ENCODE data around the gene PACS1.

The PACS1 gene

GRCh38 chr11:66131937-66132632, 62.0 kb downstream of the PACS1 start:
- Histone ChIP-seq H2AFZ (ENCODE audit: low read depth, low read length) (no peak overlapping the region), H3K79me2 (ENCODE audit: low read length) (no peaks in the 10 kb centered on the region), H3K4me3 (ENCODE audit: low read length) (no peak overlapping the region), H3K9ac (ENCODE audit: low read length) (no peak overlapping the region), H3K27me3 (ENCODE audit: low read depth, low read length) (no peaks in the 10 kb centered on the region), H3K36me3 (replicated peaks; ENCODE audit: low read depth, low read length) (no peaks in the 10 kb centered on the region), H3K4me1 (ENCODE audit: low read length) (peaks cover 40% of the 10 kb centered on the region), H4K20me1 (ENCODE audit: insufficient read depth, low read length) (no peaks in the 10 kb centered on the region), H3K4me2 (ENCODE audit: low read length) (no peak overlapping the region), H3K9me3 (ENCODE audit: insufficient read depth, low read length) (no peaks in the 10 kb centered on the region), H3K27ac (ENCODE audit: low read length) (no peak overlapping the region)
- TF ChIP-seq EZH2phosphoT487 (IDR thresholded peaks at IDR 0.05; ENCODE audit: low read depth) = no peak
- TF ChIP-seq, protein P1, sequence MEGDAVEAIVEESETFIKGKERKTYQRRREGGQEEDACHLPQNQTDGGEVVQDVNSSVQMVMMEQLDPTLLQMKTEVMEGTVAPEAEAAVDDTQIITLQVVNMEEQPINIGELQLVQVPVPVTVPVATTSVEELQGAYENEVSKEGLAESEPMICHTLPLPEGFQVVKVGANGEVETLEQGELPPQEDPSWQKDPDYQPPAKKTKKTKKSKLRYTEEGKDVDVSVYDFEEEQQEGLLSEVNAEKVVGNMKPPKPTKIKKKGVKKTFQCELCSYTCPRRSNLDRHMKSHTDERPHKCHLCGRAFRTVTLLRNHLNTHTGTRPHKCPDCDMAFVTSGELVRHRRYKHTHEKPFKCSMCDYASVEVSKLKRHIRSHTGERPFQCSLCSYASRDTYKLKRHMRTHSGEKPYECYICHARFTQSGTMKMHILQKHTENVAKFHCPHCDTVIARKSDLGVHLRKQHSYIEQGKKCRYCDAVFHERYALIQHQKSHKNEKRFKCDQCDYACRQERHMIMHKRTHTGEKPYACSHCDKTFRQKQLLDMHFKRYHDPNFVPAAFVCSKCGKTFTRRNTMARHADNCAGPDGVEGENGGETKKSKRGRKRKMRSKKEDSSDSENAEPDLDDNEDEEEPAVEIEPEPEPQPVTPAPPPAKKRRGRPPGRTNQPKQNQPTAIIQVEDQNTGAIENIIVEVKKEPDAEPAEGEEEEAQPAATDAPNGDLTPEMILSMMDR (IDR thresholded peaks at IDR 0.05; ENCODE audit: low read depth, low read length) = no peak

DNA sequence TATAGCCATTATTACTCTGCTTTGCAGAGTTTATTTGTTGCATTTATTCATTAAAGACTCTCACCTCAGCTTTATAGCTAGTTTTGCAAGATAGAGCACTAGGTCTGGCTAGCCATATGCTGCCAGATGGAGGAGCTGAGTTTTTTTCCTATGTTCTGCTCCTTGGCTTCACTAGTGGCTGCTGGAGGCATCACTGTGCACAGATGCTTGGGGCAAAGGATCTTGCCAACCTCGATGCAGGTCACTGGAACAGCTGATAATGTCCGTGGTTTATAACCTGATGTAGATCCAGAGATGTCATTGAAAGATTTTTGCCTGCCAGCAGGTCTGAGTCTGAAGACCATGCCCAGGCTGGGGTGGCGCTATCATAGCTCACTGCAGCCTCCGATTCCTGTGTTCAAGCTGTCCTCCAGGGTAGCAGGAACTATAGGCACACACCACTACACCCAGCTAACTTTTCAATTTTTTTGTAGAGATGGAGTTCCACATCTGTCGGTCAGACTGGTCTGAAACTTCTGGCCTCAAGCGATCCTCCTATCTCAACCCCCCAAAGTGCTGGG, 63.2 kb downstream of the PACS1 start:
- no peak for TF ChIP-seq EZH2phosphoT487 (IDR thresholded peaks at IDR 0.05; ENCODE audit: low read depth)
- TF ChIP-seq, protein P1 (IDR thresholded peaks at IDR 0.05; ENCODE audit: low read depth, low read length) = no peak
- no peak overlapping the region for H3K27ac ChIP-seq (ENCODE audit: low read length)
- H3K4me3 ChIP-seq (ENCODE audit: low read length) = no peak overlapping the region
- H3K79me2 ChIP-seq (ENCODE audit: low read length) = no peaks in the 10 kb centered on the region
- H3K9ac ChIP-seq (ENCODE audit: low read length) = no peak overlapping the region
- no peaks in the 10 kb centered on the region for H3K27me3 ChIP-seq (ENCODE audit: low read depth, low read length)
- no peaks in the 10 kb centered on the region for H3K9me3 ChIP-seq (ENCODE audit: insufficient read depth, low read length)
- H3K36me3 ChIP-seq (replicated peaks; ENCODE audit: low read depth, low read length) = no peaks in the 10 kb centered on the region
- H3K4me2 ChIP-seq (ENCODE audit: low read length) = no peak overlapping the region
- peaks cover 45% of the 10 kb centered on the region for H3K4me1 ChIP-seq (ENCODE audit: low read length)
- H4K20me1 ChIP-seq (ENCODE audit: insufficient read depth, low read length) = no peaks in the 10 kb centered on the region
- no peak overlapping the region for H2AFZ ChIP-seq (ENCODE audit: low read depth, low read length)

DNA sequence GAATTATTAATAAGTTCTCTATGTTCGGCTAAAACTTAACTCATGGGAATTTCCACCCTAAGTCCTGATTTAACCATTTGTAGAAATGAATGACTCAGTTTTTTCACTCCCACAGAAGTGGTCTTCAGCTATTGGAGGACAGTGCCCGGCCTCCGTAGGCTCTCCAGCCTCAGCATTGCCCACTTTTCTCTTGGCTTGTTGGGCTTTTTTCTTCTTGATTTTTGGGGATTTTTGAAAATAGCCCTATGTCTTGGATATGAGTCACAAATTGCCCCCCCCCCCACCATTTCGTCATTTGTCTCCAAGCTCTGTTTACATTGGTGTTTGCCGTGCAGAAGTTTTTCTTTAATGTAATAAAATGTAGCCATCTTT, 66.7 kb downstream of the PACS1 start:
- H4K20me1 ChIP-seq (ENCODE audit: insufficient read depth, low read length) = no peaks in the 10 kb centered on the region
- H2AFZ ChIP-seq (ENCODE audit: low read depth, low read length) = peak overlapping the region; percentile 33; the same call in 1 of the 2 replicates
- H3K4me2 ChIP-seq (ENCODE audit: low read length) = peak overlapping the region; percentile 74
- no peaks in the 10 kb centered on the region for H3K27me3 ChIP-seq (ENCODE audit: low read depth, low read length)
- no peaks in the 10 kb centered on the region for H3K9me3 ChIP-seq (ENCODE audit: insufficient read depth, low read length)
- H3K9ac ChIP-seq (ENCODE audit: low read length) = peak overlapping the region; percentile 17
- no peaks in the 10 kb centered on the region for H3K79me2 ChIP-seq (ENCODE audit: low read length)
- peak overlapping the region; percentile 50 for H3K27ac ChIP-seq (ENCODE audit: low read length)
- H3K4me1 ChIP-seq (ENCODE audit: low read length) = peaks cover 56% of the 10 kb centered on the region
- no peak for TF ChIP-seq EZH2phosphoT487 (IDR thresholded peaks at IDR 0.05; ENCODE audit: low read depth)
- TF ChIP-seq, protein P1 (IDR thresholded peaks at IDR 0.05; ENCODE audit: low read depth, low read length) = no peak
- peak overlapping the region; percentile 51 for H3K4me3 ChIP-seq (ENCODE audit: low read length)
- no peaks in the 10 kb centered on the region for H3K36me3 ChIP-seq (replicated peaks; ENCODE audit: low read depth, low read length)

DNA sequence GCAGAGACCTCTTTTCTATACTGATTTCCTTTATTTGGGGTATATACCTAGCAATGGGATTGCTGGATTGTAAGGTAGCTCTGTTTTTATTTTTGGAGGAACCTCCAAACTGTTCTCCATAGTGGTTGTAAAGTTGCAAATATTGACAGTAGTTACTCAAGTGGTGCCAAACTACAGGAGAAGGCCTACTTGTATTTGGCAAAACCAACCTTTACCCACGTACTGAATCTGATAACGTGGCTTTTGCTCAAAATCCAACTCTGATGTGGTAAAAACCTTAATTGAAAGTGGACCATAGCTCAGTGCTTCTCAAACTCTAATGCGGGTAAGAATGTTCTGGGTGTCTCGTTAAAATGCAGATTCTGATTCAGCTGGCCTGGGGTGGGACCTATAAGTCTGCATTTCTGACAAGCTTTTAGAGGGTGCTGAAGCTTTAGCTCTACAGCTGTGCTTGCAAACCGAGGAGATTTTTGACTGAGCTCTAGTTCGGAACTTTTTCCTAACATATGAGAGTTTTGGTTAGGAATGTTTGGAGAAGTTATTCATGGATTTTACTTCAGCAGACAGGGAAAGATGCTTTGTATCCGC, 69.8 kb downstream of the PACS1 start:
- TF ChIP-seq, protein P1 (IDR thresholded peaks at IDR 0.05; ENCODE audit: low read depth, low read length) = no peak
- TF ChIP-seq EZH2phosphoT487 (IDR thresholded peaks at IDR 0.05; ENCODE audit: low read depth) = no peak
- no peaks in the 10 kb centered on the region for H3K9me3 ChIP-seq (ENCODE audit: insufficient read depth, low read length)
- H2AFZ ChIP-seq (ENCODE audit: low read depth, low read length) = no peak overlapping the region
- H3K4me3 ChIP-seq (ENCODE audit: low read length) = no peak overlapping the region
- H3K4me1 ChIP-seq (ENCODE audit: low read length) = peaks cover 52% of the 10 kb centered on the region
- H4K20me1 ChIP-seq (ENCODE audit: insufficient read depth, low read length) = no peaks in the 10 kb centered on the region
- no peak overlapping the region for H3K27ac ChIP-seq (ENCODE audit: low read length)
- no peak overlapping the region for H3K9ac ChIP-seq (ENCODE audit: low read length)
- H3K79me2 ChIP-seq (ENCODE audit: low read length) = no peaks in the 10 kb centered on the region
- no peaks in the 10 kb centered on the region for H3K27me3 ChIP-seq (ENCODE audit: low read depth, low read length)
- no peaks in the 10 kb centered on the region for H3K36me3 ChIP-seq (replicated peaks; ENCODE audit: low read depth, low read length)
- H3K4me2 ChIP-seq (ENCODE audit: low read length) = no peak overlapping the region
